Adrenal gland (tissue), 5 donors: ENCODE results near the gene KIRREL1.

Experiments used
- POLR2A ChIP-seq, 2 donors: fragments of 450-650 bp; IDR thresholded peaks; one replicate each; pipeline ENCODE4 v1.6.1; 2017; ENCODE audit warnings: antibody characterized with exemption in 2 of 2, mild to moderate bottlenecking in 2 of 2, moderate library complexity in 1 of 2
- TF ChIP-seq, protein P1 (sequence below), 6 experiments: fragments of 450-650 bp in 4 of 6; fragments of 200-600 bp in 2 of 6; sonication (generic) in 1 of 6; IDR thresholded peaks; 1 replicate in 5 of 6; 2 replicates in 1 of 6; pipeline versions ENCODE4 v1.5.1 to v1.8.0; 2016 to 2021; ENCODE audit warnings: antibody characterized with exemption in 6 of 6, mild to moderate bottlenecking in 2 of 6, moderate library complexity in 1 of 6
- donor health status: DM: no; HTN: no; CAD: no.

DNA sequence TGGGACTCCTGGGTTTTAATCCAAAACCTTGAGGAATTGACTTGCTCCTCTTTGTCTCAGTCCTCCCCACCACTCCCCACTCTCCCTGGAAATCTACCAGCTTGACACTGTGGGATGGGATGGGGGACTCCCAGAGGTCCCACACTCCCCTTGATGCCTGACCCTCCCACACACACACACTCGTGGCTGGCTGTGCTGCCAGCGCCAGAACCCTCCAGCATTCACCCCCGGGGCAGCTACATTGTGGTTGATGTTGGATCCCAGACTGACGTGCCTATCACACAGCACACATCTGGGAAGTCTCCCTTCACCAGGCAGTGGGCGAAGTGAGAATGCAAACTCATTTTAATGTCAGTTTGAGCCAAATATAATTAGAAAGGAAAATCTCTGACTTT lies 10.0 kb downstream of the KIRREL1 start:
- TF ChIP-seq, protein P1, sequence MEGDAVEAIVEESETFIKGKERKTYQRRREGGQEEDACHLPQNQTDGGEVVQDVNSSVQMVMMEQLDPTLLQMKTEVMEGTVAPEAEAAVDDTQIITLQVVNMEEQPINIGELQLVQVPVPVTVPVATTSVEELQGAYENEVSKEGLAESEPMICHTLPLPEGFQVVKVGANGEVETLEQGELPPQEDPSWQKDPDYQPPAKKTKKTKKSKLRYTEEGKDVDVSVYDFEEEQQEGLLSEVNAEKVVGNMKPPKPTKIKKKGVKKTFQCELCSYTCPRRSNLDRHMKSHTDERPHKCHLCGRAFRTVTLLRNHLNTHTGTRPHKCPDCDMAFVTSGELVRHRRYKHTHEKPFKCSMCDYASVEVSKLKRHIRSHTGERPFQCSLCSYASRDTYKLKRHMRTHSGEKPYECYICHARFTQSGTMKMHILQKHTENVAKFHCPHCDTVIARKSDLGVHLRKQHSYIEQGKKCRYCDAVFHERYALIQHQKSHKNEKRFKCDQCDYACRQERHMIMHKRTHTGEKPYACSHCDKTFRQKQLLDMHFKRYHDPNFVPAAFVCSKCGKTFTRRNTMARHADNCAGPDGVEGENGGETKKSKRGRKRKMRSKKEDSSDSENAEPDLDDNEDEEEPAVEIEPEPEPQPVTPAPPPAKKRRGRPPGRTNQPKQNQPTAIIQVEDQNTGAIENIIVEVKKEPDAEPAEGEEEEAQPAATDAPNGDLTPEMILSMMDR (IDR thresholded peaks at IDR 0.05) = no peak
- TF ChIP-seq POLR2A (IDR thresholded peaks at IDR 0.05) = no peak
